ENCODE results near the gene TLX2. TPM values are rescaled to one million over a fixed set of nuclear protein-coding genes. Genes with fewer than 3 reads are reported as not detected.

Gene TLX2
- total and polyA plus RNA-seq, 4 donors, result not detected

DNA sequence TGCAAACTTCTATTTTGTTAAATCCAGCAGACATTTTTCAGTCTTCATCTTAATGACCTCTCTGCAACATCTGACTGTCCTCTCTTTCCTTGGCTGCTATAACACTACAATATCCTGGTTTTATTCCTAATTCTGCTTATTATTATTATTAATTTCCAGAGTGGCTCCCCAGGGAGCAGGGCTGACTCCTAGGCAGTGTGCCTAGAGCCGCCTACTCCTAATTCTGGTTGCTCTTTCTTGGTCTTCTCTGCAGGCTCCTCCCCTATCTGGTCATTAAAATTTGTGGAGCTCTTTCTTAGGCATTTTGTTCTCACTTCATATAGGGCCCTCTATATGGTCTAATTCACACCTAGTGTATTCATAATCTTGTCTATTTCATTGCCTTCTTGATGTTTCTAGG is 28.7 kb downstream of the TLX2 start:
- 96% methylated on average over 1 of the region's 1 CpG for WGBS
- Histone ChIP-seq H3K27ac (ENCODE audit: low read depth in 1 of 2, low read length in 2 of 2) (no peak overlapping the region), H3K9me3 (ENCODE audit: control insufficient read depth in 4 of 4, low read length in 3 of 4) (no peaks in the 10 kb centered on the region), H3K4me3 (ENCODE audit: low read depth in 1 of 3, low read length in 3 of 3) (no peak overlapping the region), H3K4me1 (ENCODE audit: control insufficient read depth in 4 of 4, insufficient read depth in 4 of 4, low read length in 3 of 4) (peaks cover 0 to under 1% (median 0%) of the 10 kb centered on the region in 4 donors), H3K9ac (ENCODE audit: low read depth in 1 of 2, low read length in 2 of 2) (no peak overlapping the region), H3K27me3 (ENCODE audit: control insufficient read depth in 4 of 4, insufficient read depth in 4 of 4, low read length in 3 of 4) (no peaks in the 10 kb centered on the region), H3K36me3 (ENCODE audit: control insufficient read depth in 4 of 4, insufficient read depth in 3 of 4, low read depth in 1 of 4, low read length in 3 of 4) (no peaks in the 10 kb centered on the region)
- no peak for TF ChIP-seq FOXA2 (IDR thresholded peaks at IDR 0.05)
- TF ChIP-seq HNF4G (IDR thresholded peaks at IDR 0.05), result no peak
- TF ChIP-seq, protein P1, sequence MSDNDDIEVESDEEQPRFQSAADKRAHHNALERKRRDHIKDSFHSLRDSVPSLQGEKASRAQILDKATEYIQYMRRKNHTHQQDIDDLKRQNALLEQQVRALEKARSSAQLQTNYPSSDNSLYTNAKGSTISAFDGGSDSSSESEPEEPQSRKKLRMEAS (IDR thresholded peaks at IDR 0.05), result no peak
- TF ChIP-seq, protein P2, sequence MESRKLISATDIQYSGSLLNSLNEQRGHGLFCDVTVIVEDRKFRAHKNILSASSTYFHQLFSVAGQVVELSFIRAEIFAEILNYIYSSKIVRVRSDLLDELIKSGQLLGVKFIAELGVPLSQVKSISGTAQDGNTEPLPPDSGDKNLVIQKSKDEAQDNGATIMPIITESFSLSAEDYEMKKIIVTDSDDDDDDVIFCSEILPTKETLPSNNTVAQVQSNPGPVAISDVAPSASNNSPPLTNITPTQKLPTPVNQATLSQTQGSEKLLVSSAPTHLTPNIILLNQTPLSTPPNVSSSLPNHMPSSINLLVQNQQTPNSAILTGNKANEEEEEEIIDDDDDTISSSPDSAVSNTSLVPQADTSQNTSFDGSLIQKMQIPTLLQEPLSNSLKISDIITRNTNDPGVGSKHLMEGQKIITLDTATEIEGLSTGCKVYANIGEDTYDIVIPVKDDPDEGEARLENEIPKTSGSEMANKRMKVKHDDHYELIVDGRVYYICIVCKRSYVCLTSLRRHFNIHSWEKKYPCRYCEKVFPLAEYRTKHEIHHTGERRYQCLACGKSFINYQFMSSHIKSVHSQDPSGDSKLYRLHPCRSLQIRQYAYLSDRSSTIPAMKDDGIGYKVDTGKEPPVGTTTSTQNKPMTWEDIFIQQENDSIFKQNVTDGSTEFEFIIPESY (IDR thresholded peaks at IDR 0.05), result no peak
- TF ChIP-seq, protein P3, sequence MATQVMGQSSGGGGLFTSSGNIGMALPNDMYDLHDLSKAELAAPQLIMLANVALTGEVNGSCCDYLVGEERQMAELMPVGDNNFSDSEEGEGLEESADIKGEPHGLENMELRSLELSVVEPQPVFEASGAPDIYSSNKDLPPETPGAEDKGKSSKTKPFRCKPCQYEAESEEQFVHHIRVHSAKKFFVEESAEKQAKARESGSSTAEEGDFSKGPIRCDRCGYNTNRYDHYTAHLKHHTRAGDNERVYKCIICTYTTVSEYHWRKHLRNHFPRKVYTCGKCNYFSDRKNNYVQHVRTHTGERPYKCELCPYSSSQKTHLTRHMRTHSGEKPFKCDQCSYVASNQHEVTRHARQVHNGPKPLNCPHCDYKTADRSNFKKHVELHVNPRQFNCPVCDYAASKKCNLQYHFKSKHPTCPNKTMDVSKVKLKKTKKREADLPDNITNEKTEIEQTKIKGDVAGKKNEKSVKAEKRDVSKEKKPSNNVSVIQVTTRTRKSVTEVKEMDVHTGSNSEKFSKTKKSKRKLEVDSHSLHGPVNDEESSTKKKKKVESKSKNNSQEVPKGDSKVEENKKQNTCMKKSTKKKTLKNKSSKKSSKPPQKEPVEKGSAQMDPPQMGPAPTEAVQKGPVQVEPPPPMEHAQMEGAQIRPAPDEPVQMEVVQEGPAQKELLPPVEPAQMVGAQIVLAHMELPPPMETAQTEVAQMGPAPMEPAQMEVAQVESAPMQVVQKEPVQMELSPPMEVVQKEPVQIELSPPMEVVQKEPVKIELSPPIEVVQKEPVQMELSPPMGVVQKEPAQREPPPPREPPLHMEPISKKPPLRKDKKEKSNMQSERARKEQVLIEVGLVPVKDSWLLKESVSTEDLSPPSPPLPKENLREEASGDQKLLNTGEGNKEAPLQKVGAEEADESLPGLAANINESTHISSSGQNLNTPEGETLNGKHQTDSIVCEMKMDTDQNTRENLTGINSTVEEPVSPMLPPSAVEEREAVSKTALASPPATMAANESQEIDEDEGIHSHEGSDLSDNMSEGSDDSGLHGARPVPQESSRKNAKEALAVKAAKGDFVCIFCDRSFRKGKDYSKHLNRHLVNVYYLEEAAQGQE (IDR thresholded peaks at IDR 0.05), result no peak
- TF ChIP-seq SP1 (IDR thresholded peaks at IDR 0.05), result no peak
- no peak for TF ChIP-seq FOXA1 (IDR thresholded peaks at IDR 0.05)
- no peak for TF ChIP-seq HNF4A (conservative IDR thresholded peaks at IDR 0.05)
- TF ChIP-seq, protein P4, sequence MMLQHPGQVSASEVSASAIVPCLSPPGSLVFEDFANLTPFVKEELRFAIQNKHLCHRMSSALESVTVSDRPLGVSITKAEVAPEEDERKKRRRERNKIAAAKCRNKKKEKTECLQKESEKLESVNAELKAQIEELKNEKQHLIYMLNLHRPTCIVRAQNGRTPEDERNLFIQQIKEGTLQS (IDR thresholded peaks at IDR 0.05), result no peak
- no peak for TF ChIP-seq RXRA (IDR thresholded peaks at IDR 0.05)
- no peak for TF ChIP-seq JUND (IDR thresholded peaks at IDR 0.05)
- no peak for TF ChIP-seq RAD21 (IDR thresholded peaks at IDR 0.05)
- TF ChIP-seq, protein P5, sequence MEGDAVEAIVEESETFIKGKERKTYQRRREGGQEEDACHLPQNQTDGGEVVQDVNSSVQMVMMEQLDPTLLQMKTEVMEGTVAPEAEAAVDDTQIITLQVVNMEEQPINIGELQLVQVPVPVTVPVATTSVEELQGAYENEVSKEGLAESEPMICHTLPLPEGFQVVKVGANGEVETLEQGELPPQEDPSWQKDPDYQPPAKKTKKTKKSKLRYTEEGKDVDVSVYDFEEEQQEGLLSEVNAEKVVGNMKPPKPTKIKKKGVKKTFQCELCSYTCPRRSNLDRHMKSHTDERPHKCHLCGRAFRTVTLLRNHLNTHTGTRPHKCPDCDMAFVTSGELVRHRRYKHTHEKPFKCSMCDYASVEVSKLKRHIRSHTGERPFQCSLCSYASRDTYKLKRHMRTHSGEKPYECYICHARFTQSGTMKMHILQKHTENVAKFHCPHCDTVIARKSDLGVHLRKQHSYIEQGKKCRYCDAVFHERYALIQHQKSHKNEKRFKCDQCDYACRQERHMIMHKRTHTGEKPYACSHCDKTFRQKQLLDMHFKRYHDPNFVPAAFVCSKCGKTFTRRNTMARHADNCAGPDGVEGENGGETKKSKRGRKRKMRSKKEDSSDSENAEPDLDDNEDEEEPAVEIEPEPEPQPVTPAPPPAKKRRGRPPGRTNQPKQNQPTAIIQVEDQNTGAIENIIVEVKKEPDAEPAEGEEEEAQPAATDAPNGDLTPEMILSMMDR (IDR thresholded peaks at IDR 0.05; ENCODE audit: low read depth, low read length, missing input control), result no peak
- DNase-seq (ENCODE audit: low spot score), result no peak

DNA sequence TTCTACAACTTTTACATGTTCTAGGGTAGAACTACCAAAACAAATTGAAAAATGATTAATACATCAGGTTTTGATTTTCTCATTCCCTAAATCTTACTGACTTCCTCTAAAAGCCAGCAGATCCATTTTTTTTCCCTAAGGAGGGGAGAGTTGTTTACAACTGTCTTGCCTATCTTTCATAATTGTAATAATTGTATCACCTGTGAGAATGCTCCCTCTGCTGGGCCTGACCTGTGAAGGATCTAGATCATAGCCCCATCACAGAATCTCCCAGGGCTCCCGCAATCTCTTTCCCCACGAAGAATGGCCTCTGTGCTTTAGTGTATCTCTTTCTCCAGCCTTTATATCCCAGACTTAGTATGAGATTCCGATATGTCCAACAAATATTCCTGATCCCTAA is 30.4 kb downstream of the TLX2 start:
- DNase-seq (ENCODE audit: low spot score), result no peak
- 82% methylated on average over 3 of the region's 3 CpGs for WGBS
- H3K27me3 ChIP-seq (ENCODE audit: control insufficient read depth in 4 of 4, insufficient read depth in 4 of 4, low read length in 3 of 4), result no peaks in the 10 kb centered on the region
- H3K9ac ChIP-seq (ENCODE audit: low read depth in 1 of 2, low read length in 2 of 2), result no peak overlapping the region
- H3K27ac ChIP-seq (ENCODE audit: low read depth in 1 of 2, low read length in 2 of 2), result no peak overlapping the region
- H3K36me3 ChIP-seq (ENCODE audit: control insufficient read depth in 4 of 4, insufficient read depth in 3 of 4, low read depth in 1 of 4, low read length in 3 of 4), result no peaks in the 10 kb centered on the region
- H3K4me1 ChIP-seq (ENCODE audit: control insufficient read depth in 4 of 4, insufficient read depth in 4 of 4, low read length in 3 of 4), result peaks cover 5 to 15% (median 9%) of the 10 kb centered on the region in 4 donors
- H3K9me3 ChIP-seq (ENCODE audit: control insufficient read depth in 4 of 4, low read length in 3 of 4), result no peaks in the 10 kb centered on the region
- TF ChIP-seq RAD21 (IDR thresholded peaks at IDR 0.05) (peak; percentile 24 to 47), HNF4A (conservative IDR thresholded peaks at IDR 0.05) (no peak), EGR1 (IDR thresholded peaks at IDR 0.05; ENCODE audit: low read depth in 2 of 2) (no peak), SP1 (IDR thresholded peaks at IDR 0.05) (no peak)
- TF ChIP-seq, protein P5 (IDR thresholded peaks at IDR 0.05; ENCODE audit: low read depth, low read length, missing input control), result peak; percentile 8
- H3K4me3 ChIP-seq (ENCODE audit: low read depth in 1 of 3, low read length in 3 of 3), result no peak overlapping the region

All from liver (tissue), 9 donors.